ENCODE measurements around the gene TMEM272.

The TMEM272 gene

GRCh38 chr13:51844862-51845573 lies at the start of gene TMEM272:
TMEM272 (minus strand) TSS chr13:51845177; CDS start chr13:51838530, 6,647 bp downstream.
- peak in 10 of 14 donors; percentile 10 to 55 (median 25) for DNase-seq

GRCh38 chr13:51894239-51894638 lies 49.3 kb upstream of the TMEM272 start:
- no peak for DNase-seq

GRCh38 chr13:51892657-51893056 lies 47.7 kb upstream of the TMEM272 start:
- no peak for DNase-seq

- no peak for DNase-seq
Measured at GRCh38 chr13:51887468-51887867, 42.5 kb upstream of the TMEM272 start.

- DNase-seq = no peak
Measured at GRCh38 chr13:51885651-51886050, 40.7 kb upstream of the TMEM272 start.

GRCh38 chr13:51883226-51883600 lies 38.2 kb upstream of the TMEM272 start:
- DNase-seq = no peak

- no peak for DNase-seq
Measured at GRCh38 chr13:51882570-51883225, 37.7 kb upstream of the TMEM272 start.

- no peak for DNase-seq
Measured at GRCh38 chr13:51881296-51881695, 36.3 kb upstream of the TMEM272 start.

- DNase-seq = no peak
Measured at GRCh38 chr13:51879133-51879532, 34.2 kb upstream of the TMEM272 start.

GRCh38 chr13:51874651-51875050 lies 29.7 kb upstream of the TMEM272 start:
- DNase-seq = no peak

- DNase-seq = no peak
Measured at GRCh38 chr13:51873837-51874236, 28.9 kb upstream of the TMEM272 start.

- no peak for DNase-seq
Measured at GRCh38 chr13:51873117-51873798, 28.3 kb upstream of the TMEM272 start.

GRCh38 chr13:51870616-51871015 lies 25.6 kb upstream of the TMEM272 start:
- DNase-seq = no peak

- DNase-seq = no peak
Measured at GRCh38 chr13:51869916-51870315, 24.9 kb upstream of the TMEM272 start.

- DNase-seq = no peak
Measured at GRCh38 chr13:51867062-51867461, 22.1 kb upstream of the TMEM272 start.

GRCh38 chr13:51865838-51866237 lies 20.9 kb upstream of the TMEM272 start:
- no peak for DNase-seq

GRCh38 chr13:51862957-51863356 lies 18.0 kb upstream of the TMEM272 start:
- no peak for DNase-seq

GRCh38 chr13:51861723-51862300 lies 16.8 kb upstream of the TMEM272 start, which contains the start of gene CCDC70:
CCDC70 (plus strand) TSS chr13:51861969; CDS start chr13:51865412, 3,443 bp downstream.
- peak in 1 of 14 donors; percentile 7 for DNase-seq

- DNase-seq = no peak
Measured at GRCh38 chr13:51858433-51859247, 13.7 kb upstream of the TMEM272 start.

GRCh38 chr13:51856998-51857397 lies 12.0 kb upstream of the TMEM272 start:
- no peak for DNase-seq

GRCh38 chr13:51856027-51856736 lies 11.2 kb upstream of the TMEM272 start:
- no peak for DNase-seq
